GOT3 (cell line): ENCODE data around the gene BOC.

Experiments used
- DNase-seq: peaks from one replicate; lab custom pipeline; 2025; ENCODE audit warnings: mixed read lengths; lab: John Stamatoyannopoulos, UW

The BOC gene

DNA sequence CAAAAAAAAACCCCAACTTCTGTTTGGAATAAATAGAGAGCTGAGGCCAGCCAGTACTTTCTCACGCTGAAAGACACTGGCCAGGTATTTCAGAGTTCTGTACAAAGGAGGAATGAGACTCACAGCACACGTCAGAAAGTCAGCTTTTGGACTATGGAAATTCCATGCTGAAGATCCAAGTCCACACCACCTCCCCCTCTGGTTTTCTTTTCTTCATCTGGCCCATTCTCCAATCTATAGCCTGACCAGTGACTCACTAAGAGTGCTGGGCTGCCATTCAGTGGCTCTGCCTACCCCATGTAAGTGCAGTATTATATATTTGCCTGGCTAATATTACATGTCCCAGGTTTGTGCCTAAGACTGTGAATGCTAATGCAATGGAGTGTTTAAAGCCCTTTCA, 13.9 kb downstream of the BOC start:
- no peak for DNase-seq

DNA sequence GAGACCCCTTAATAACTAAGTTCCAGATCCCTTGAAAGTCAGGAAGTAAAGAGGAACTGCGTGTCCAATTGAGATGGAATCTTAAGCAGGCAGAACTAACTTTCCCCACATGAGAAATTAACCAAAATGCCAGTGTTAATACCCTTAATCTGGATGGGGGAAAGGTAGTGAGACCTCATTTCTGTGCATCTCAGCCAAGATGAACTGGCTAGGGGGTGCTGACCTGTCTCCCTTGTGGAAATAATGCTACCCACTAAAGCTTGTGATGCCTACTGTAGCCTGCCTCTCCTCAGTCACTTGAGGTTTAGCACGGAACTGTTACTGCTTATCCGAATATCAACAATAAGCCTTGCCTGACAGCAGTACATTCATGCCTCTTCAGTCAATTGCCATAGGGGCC, 15.1 kb downstream of the BOC start:
- no peak for DNase-seq

DNA sequence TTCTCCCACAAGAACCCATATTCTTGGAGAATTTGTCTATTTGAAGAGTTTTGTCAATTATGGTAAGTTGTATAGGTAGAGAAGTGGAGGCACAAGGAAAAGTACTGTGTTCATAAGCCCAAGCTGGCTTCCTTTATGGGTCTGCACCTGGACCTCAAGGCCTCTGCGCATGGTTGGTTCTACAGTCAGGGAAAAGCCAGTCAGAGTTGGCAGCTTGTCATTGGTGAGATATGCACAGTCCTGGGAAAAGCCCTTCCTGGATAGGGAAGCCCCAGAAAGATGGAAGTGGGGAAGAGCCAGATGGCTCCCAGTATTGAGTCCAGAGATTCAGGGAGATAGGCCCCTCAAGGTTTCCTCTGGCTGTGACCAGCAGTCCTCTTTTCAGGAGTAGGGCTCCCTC, 15.8 kb downstream of the BOC start:
- DNase-seq, result no peak

DNA sequence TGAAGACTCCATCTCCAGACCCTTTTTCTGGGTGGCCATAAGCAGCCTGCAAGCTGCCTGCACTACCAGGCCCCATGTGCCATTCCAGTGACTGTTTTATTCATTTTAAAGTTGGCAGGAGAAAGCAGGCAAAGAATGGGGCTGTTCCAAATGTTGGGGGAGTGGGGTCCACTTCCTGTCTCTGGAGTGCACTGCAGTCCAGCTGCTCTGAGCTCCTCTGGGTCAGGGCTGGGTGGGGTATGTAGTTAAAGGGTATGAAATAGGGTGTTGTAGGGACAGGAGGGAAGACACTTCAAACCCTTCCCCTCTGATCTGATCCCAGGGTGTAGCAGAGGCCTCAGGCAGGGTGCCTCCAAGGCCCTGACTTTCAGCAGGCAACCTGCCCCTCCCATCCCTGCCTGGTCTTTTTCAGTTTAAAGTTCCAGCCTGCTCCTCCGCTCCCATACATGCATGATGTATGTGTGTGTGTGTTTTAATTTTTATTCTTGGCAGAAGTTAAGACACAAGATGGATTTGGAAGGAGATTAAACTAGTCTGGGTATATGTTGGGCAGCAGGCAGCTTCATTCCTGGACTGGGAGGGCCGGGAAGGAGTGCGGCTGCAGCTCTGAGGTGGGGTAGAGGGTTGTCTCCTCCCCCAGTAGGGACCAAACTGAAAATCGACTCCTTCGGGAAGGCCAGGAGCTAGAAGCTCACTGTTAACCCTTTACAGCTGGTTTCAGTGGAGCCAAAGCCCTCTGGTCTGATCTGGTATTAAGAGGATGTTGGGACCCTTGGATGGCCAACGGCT, 17.3 kb downstream of the BOC start:
- DNase-seq, result no peak

DNA sequence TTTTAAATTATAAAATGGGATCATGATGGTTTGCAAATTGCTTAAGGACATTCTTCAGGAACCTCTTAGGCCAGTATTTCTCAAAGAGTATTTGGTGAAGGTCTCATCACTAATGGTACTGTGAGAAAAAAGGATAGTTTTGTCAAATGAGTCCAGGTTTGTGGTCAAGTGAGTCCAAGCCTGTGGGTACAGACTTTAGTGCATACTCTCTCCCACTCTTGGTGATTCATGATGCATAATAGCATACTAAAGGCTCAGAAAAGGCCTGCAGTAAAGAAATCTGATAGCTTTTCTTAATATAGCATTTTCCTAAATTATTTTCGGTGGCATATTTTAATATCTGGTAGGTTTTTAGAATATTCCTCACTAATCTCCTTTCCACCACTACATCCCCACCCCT, 20.0 kb downstream of the BOC start:
- DNase-seq, result no peak

DNA sequence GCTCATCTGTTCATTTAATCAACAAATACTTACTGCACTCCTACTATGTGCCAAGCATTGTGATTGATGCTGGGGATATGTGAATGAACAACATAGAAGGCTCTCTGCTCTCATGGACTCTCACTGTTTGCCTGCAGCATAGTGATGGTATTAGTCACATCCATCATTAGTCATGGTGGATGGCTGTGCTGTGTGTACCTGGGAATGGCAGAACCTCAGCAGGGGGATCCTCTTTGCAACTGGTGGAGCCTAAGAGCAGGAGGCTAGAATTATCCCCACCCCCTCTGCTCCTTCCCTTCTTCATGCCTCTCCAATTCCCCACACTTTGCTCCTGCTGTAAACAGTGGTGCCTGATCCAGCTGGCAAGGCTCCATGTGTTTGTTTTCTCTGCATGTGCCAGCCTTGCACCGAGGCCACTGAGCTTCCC, 20.5 kb downstream of the BOC start:
- DNase-seq, result no peak

DNA sequence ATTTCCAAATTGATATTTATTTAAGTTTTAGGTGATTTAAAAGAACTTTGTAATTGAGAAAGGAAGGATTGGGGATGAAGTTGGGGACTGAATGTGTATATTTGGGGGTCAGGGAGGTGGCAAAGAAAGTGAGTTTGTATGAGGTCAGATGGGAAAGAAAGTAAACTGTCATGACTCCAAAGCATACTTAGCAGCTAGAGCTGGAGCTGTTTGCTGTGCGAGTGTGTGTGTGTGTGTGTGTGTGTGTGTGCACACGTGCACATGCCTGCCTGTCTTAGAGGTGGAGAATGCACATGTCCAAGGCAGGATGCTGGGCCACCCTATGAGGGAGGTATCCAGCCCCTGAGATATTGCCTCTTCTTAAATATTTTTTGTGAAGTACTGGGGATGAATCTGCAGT, 21.0 kb downstream of the BOC start:
- DNase-seq, result no peak

DNA sequence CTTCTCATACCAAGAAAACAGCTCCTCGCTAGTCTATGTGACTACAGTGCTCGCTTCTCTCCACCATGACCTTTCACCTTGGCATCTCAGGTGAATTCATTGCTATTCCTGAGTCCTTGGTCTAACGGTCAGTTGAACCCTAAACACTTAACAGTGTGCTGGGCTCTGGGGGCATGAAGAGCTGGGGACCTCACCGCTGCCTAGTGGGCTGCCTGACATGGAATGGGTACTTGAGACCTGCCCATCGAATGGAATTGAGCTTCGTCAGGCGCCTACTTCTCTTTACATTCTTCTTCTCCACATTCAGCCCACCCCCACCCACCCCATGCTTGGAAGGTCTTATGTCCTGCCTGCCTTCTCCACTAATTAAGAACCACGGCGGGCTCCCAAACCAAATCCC, 22.1 kb downstream of the BOC start:
- DNase-seq, result no peak

DNA sequence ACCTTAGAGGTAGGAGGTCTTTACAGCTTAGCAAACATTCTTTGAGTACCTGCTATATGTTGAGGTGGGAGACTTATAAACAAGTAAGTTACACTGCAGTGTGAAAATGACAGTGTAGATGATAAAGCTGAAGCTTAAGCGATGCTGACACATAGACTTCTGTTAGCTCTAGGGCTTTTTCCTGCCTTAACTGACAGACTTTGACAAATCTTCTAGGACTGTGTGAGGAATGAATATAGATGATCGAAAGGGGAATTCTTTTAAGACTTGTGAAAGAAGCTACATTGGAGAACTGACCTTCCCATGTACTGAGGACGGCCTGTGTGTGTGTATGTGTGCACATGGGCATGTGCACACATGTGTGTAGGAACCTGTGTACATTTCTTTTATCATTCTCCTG, 22.7 kb downstream of the BOC start:
- DNase-seq, result no peak

DNA sequence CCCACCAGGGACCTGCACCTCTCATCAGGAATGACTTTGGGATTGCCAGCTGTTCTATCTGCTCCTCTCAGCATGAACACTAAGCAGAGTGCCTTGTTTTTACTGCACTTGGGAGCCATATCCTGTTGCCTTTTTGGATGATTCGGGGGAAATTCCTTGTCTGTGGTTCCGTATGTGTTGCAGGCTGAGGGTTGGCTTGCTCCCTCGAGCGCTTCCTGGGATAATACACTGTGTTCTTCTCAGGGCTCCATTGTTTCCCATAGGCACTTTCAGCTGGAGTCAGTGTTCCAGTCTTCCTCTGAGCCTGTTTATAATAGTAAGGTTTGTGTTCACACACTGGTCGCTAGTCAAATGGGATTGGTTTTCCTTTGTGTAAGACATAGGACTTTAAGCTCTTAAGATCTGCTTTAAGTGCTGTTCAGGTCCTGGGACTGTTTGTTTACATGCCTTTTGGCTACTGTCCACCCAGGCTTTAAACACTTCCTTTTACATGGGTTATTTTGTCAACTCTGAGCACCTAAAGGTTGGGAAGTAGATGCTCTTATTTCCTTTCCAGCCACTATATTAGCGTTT, 23.4 kb downstream of the BOC start:
- no peak for DNase-seq

DNA sequence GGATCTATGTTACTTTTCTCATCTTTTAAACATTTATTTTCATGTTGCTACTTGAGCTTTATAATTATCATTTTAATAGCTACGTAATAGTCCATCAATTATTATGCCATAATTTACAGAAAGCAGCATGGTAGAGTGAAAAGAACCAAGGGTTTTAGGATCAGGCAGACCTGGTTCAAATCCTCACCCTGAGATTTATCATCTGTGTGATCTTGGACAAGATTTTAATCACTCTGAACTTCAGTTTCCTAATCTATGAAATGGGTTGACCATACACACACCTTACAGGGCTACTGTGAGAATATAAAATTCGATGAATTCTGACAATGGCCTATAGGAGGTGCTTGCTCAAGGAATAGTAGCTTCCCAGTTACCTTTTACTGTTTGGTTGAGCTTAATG, 27.1 kb downstream of the BOC start:
- DNase-seq, result no peak

DNA sequence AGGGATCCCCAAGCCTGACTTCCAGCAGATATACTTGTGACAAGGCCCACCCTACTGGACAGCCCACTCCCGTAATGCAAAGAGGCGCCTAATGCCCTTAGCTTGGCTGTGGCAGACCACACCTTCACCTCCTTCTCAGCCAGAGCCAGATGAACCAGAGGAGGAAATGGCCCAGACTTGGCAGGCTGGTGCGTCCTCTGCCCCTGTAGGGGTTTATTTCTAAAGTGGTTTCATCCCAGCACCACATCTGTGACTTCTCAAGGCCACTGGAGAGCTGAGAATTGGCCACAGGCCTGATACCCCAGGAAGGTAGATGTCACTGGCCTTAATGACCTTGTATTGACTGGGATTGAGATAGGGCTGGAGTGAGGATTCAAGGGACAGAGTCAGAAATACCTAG, 29.5 kb downstream of the BOC start:
- DNase-seq, result no peak

DNA sequence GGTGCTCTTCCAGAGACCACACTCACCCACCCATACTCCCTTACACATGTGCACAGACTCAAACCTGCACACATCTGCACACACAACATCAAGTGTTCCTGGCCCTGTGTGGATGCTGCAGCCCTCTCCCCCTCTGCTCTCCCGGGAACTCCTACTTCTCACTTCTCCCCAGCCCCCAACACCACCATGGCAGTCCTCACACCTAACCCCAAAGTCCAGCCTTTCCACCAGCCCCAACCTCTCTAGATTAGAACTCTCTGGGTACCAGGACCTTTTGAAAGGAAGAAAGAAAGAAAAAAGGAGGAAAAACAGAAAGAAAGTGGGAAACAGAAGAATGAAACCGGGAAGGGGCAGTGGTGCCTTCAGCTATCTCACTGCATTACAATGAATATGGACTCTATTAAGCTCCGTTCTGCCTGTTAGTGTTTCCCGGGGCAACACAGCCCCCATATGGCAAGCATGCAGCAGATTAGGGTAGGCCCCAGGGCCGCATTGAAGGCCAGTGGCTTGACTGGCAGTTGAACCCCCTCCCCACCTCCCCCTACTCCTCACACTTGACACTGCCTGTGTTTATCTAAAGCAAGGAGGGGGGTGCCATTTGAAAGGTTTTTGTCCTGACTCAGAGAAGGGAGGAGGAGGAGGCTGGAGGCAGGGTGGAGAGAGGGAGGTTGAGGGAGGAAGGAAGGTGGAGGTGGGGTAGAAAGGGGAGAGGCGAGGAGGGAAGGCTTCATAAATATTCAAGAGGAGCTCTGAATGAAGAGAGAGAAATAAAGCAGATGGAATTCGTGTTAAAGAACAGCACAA, 30.1 kb downstream of the BOC start:
- DNase-seq, result no peak

DNA sequence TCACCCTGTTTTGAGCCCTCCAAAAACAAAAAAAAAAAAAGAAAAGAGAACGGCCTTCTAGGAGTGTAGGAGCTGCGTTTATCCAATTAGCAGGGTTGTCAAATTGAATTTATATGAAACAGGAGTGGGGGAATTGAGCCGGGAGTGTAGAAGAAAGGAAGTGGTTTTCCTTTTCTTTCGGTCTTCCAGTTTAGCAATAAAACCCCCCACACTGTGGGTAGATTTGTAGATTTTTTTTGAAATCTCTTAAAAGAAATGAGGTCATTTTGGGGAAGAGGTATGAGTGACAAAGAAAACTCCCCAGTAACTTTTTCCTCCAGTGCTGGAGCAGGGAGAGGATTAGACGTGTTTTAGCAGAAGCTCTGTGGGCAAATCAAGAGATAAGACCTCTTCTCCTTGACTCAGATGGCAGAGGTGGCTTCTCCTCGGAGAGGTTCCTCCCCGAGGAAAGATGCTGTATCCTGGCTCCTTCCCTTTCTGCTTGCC, 30.8 kb downstream of the BOC start:
- DNase-seq, result no peak

DNA sequence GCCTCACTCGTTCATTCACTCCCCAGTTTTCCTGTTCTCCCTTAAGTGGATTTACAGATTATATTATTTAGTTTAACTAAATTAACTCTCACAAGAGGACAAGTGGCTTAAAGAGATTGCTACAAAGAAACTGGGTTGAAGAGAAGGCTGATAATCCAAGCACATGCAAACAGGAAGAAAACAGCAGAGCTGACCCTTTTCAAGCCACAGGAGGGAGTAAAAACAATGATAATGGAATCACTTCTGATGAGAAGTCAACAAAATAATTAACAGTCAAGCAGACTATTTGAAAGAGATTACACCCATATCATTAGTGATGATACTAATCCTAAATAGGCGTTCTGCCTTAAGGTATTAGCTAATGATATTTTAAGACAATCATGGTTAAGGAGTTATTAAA, 31.7 kb downstream of the BOC start:
- DNase-seq, result no peak

DNA sequence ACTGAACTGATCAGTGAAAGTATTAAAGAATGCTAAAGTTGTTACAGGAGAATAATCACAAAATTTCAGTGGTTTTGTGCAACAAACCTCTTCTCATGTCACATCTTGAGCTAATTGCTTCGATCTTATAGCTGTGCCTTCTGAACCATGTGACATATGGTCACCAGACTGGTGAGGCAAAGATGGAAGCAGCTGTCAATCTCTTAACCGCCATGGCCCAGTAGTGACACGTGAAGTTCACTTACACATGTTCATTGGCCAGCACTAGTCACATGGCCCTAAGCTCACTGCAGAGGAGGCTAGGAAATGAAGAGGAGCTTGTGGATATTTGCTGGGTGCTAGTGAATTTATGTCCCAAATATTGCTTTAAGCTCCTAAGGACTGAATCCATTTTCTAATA, 32.5 kb downstream of the BOC start:
- DNase-seq, result no peak

DNA sequence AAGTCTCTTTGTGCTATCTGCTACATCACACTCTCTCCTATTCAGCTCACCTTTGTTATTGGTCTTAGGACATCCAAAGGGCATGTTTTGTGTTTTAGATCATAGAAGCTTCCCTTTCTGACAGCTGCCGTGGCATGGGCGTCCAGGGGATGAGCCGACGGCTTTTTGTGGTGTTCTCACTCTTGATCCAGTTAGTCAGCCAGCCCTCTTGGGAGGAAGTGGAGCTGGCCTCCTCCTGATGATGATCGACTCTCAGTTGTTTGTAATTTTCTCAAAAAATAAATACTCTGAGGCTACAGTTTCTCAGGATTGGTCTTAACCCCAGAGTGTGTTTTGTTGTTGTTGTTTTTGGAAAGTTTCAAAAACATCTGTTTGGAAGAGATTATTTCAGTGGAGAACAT, 34.4 kb downstream of the BOC start:
- DNase-seq, result no peak

DNA sequence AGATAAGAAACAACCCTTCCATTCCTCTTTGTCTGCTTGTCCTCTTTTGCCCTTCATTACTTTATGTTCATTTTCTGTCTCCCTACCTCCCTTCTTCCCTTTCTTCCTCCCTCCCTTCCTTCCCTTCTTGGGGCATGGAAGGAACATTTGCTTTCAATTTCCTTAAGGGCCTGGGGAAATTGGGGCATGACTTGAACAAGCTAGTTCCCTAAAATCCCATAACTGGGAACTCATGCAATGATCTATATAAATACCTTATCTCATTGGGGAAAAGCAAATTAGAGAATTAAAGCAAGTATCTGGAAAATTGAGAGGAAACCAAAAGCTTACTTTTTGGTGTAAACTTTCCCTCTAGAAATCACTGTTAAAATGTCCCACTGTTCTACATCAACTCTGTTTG, 35.7 kb downstream of the BOC start:
- DNase-seq, result no peak

DNA sequence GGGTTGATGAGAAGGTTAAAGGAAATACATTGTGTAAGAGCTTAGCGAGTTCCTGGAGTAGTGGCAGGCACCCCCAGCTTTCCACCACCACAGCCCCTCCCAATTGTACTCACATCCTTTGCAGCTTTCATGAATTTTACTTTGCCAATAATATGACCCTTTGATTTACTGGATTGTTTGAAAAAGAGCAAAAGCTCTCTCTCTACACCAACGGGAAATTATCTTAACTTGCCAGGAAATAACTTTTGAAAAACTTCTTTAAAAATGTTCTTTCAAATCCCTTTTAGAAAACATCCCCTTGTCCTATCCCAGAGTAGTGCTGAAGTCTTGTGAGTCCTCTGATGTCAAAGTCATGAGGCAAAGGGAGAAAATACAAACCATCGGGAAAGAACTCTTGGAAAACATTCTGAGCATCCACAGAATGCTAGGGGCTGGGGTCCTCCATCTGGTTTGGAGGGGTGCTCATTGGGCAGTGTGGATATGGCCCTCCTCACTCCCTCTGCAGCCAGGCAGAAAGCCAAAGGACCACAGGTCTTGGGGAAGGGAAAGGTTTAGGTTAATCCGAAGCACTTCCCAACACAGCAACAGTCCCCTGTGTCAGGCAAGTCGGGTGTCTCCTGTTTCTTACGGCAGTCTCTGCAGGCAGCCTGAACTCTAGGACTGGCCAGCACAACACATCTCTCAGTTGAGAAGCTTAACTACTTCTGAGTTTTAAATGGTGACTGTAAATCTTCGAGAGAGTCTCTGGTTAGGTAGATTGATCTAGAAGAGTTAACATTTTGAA, 36.5 kb downstream of the BOC start:
- no peak for DNase-seq

DNA sequence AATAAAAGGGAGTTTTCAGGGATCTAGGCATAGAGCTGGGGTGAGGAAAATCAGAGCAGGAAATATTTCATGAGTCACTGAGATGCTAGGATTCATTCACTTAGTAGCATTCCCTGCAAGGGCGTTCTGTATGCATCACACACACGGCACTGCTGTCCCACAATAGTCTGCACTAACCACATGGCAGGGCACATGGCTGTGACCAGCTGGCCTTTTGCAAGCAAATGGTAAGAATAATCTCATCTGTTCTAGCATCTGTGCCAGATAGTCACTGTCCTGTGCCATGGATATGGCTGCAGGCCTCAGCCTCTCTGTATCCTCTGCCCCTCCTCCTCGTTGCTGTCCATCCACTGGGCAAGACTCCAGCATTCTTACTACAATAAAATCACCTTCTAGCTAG, 37.8 kb downstream of the BOC start:
- no peak for DNase-seq

DNA sequence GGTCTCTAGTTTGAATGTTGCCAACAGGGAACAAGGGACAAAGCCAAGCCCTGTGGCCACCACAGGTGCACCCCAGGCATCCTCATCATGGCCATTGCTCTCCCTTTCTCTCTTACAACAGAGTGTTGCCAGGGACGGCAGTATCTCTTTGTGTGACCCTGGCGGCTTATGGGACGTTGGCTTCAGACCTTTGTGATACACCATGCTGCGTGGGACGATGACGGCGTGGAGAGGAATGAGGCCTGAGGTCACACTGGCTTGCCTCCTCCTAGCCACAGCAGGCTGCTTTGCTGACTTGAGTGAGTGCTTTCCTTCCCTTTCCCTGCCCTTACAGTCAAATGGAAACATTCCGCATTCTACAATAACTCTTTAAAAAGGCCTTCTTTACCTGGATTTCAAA, 38.2 kb downstream of the BOC start:
- no peak for DNase-seq

DNA sequence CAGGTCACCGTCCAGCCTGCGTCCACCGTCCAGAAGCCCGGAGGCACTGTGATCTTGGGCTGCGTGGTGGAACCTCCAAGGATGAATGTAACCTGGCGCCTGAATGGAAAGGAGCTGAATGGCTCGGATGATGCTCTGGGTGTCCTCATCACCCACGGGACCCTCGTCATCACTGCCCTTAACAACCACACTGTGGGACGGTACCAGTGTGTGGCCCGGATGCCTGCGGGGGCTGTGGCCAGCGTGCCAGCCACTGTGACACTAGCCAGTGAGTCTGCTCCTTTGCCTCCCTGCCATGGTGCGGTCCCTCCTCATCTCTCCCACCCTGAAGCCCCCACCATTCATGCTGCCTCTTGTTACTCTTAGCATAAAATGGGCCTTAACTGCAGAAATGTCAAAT, 39.2 kb downstream of the BOC start:
- no peak for DNase-seq
